ENCODE results near the gene EFHC1.
"Not testable (repeated sequence)": the region's sequence is repeated elsewhere in the genome, so short reads cannot be mapped to it uniquely, and the experiment has no call there.

The EFHC1 gene

GRCh38 chr6:52399511-52400312, 20.4 kb upstream of the EFHC1 start:
- peak in 6 of 14 donors; percentile 19 to 28 (median 24) for DNase-seq

GRCh38 chr6:52400313-52401041, 19.7 kb upstream of the EFHC1 start:
- DNase-seq: no peak

GRCh38 chr6:52403086-52403485, 17.1 kb upstream of the EFHC1 start:
- no peak for DNase-seq

GRCh38 chr6:52403627-52404026, 16.5 kb upstream of the EFHC1 start:
- peak in 3 of 14 donors; percentile 16 to 95 (median 19) for DNase-seq

GRCh38 chr6:52405243-52405642, 14.9 kb upstream of the EFHC1 start:
- no peak for DNase-seq

- DNase-seq: peak in 1 of 14 donors; percentile 43
Measured at GRCh38 chr6:52407467-52407866, 12.7 kb upstream of the EFHC1 start.

- DNase-seq: no peak
Measured at GRCh38 chr6:52409499-52409898, 10.6 kb upstream of the EFHC1 start.

GRCh38 chr6:52410979-52411378, 9.2 kb upstream of the EFHC1 start:
- DNase-seq: no peak

GRCh38 chr6:52411911-52412310, 8.2 kb upstream of the EFHC1 start:
- no peak for DNase-seq

- DNase-seq: no peak
Measured at GRCh38 chr6:52415333-52415732, 4.8 kb upstream of the EFHC1 start.

GRCh38 chr6:52415917-52416628, 4.1 kb upstream of the EFHC1 start:
- DNase-seq: no peak

GRCh38 chr6:52416629-52417151, 3.5 kb upstream of the EFHC1 start:
- peak in 2 of 14 donors; percentile 14 to 53 for DNase-seq

- no peak for DNase-seq
Measured at GRCh38 chr6:52417675-52418111, 2.4 kb upstream of the EFHC1 start.

GRCh38 chr6:52418606-52419005, 1.5 kb upstream of the EFHC1 start:
- DNase-seq: no peak

GRCh38 chr6:52420668-52421358, 671 bp downstream of the EFHC1 start:
- peak in 2 of 14 donors; percentile 41 to 48 for DNase-seq

- no peak for DNase-seq
Measured at GRCh38 chr6:52422156-52422555, 2.0 kb downstream of the EFHC1 start.

- no peak for DNase-seq
Measured at GRCh38 chr6:52423448-52423847, 3.3 kb downstream of the EFHC1 start.

- DNase-seq: no peak
Measured at GRCh38 chr6:52423971-52424381, 3.8 kb downstream of the EFHC1 start.

GRCh38 chr6:52424513-52424912, 4.4 kb downstream of the EFHC1 start:
- DNase-seq: no peak

- DNase-seq: no peak
Measured at GRCh38 chr6:52426667-52427066, 6.5 kb downstream of the EFHC1 start.

- DNase-seq: not testable (repeated sequence)
Measured at GRCh38 chr6:52433294-52433693, 13.2 kb downstream of the EFHC1 start.

- no peak for DNase-seq
Measured at GRCh38 chr6:52435345-52435744, 15.2 kb downstream of the EFHC1 start.

All from C1 segment of cervical spinal cord (tissue), 14 donors.